ENCODE data around the gene CACNA1G.

GRCh38 chr17:50588391-50589049 lies 28.0 kb downstream of the CACNA1G start:
- TF ChIP-seq GATA2 (IDR thresholded peaks at IDR 0.05; ENCODE audit: low read depth, low read length), result no peak
- no peak for TF ChIP-seq GATA3 (IDR thresholded peaks at IDR 0.05; ENCODE audit: low read depth, low read length)

Data from SH-SY5Y (cell line).